GM19240 (cell line): Measurements from ENCODE around the gene GABPA.

Source experiments
- DNase-seq: peaks from one replicate; pipeline ENCODE4 v3.0.0; 2011; ENCODE audit warnings: low spot score; ENCODE audit not compliant: insufficient read length

The GABPA gene

GRCh38 chr21:25807191-25807590, 72.4 kb downstream of the GABPA start:
- no peak for DNase-seq

GRCh38 chr21:25809013-25809412, 74.2 kb downstream of the GABPA start:
- DNase-seq = no peak

- DNase-seq = no peak
Observed at GRCh38 chr21:25811186-25811585, 76.4 kb downstream of the GABPA start.

- DNase-seq = no peak
Observed at GRCh38 chr21:25813917-25814316, 79.1 kb downstream of the GABPA start.

GRCh38 chr21:25818121-25818520, 83.3 kb downstream of the GABPA start:
- DNase-seq = no peak

- no peak for DNase-seq
Observed at GRCh38 chr21:25818551-25818950, 83.8 kb downstream of the GABPA start.
